HepG2 (cell line): ENCODE measurements around the gene TSNAXIP1. TPM values are rescaled to one million over a fixed set of nuclear protein-coding genes. Genes with fewer than 3 reads are reported as not detected.

Experiments
- ADNP ChIP-seq: sonication (generic); formaldehyde crosslinking; IDR thresholded peaks from 2 replicates; pipeline ENCODE4 v1.4.0; 2020; ENCODE audit warnings: missing genetic modification reagents
- ATF6 ChIP-seq: sonication (generic); formaldehyde crosslinking; conservative IDR thresholded peaks from 2 replicates; pipeline ENCODE4 v1.4.0; 2020; ENCODE audit warnings: missing genetic modification reagents
- ATM ChIP-seq: fragments of 450-650 bp; IDR thresholded peaks from 2 replicates; pipeline ENCODE4 v1.7.1; 2017; ENCODE audit warnings: mild to moderate bottlenecking, borderline replicate concordance
- CEBPZ ChIP-seq: IDR thresholded peaks from 2 replicates; pipeline ENCODE4 v1.6.1; 2012; ENCODE audit warnings: low read length, improper control_type of control experiment
- FLYWCH1 ChIP-seq: sonication (generic); formaldehyde crosslinking; IDR thresholded peaks from 2 replicates; pipeline ENCODE4 v1.8.1; 2023; ENCODE audit warnings: mild to moderate bottlenecking, missing genetic modification reagents
- JUNB ChIP-seq: sonication (generic); formaldehyde crosslinking; IDR thresholded peaks from 2 replicates; pipeline ENCODE4 v1.8.0; 2022; ENCODE audit warnings: missing genetic modification reagents, mild to moderate bottlenecking, borderline replicate concordance
- NFYB ChIP-seq: sonication (generic); formaldehyde crosslinking; IDR thresholded peaks from 2 replicates; pipeline ENCODE4 v1.4.0; 2020; ENCODE audit warnings: missing genetic modification reagents
- NR2F1 ChIP-seq, 2 experiments: fragments of 450-650 bp in 1 of 2; formaldehyde crosslinking in 1 of 2; IDR thresholded peaks; 2 replicates each; pipeline versions ENCODE4 v1.5.0 to v1.6.1; 2016 to 2020; ENCODE audit warnings: mild to moderate bottlenecking in 1 of 2, missing compliant biosample characterization in 1 of 2, missing genetic modification reagents in 1 of 2, moderate library complexity in 1 of 2
- NRL ChIP-seq: sonication (generic); formaldehyde crosslinking; IDR thresholded peaks from 2 replicates; pipeline ENCODE4 v1.5.0; 2020; ENCODE audit warnings: missing genetic modification reagents, mild to moderate bottlenecking, moderate library complexity, borderline replicate concordance
- PRPF4 ChIP-seq: fragments of 200-400 bp; formaldehyde crosslinking; IDR thresholded peaks from 2 replicates; pipeline ENCODE4 v1.6.1; 2016; ENCODE audit warnings: low read length, low read depth; ENCODE audit not compliant: poor library complexity, severe bottlenecking
- RCOR2 ChIP-seq: IDR thresholded peaks from 2 replicates; pipeline ENCODE4 v1.6.1; 2016; ENCODE audit warnings: missing biosample characterization, missing genetic modification reagents
- RFX3 ChIP-seq: IDR thresholded peaks from 2 replicates; pipeline ENCODE4 v1.6.1; 2016; ENCODE audit warnings: missing biosample characterization, missing genetic modification reagents
- RFX5 ChIP-seq: IDR thresholded peaks from 2 replicates; pipeline ENCODE4 v1.6.1; 2011; ENCODE audit warnings: low read depth, low read length, improper control_type of control experiment
- SRF ChIP-seq: IDR thresholded peaks from 2 replicates; pipeline ENCODE4 v1.6.1; 2011; ENCODE audit warnings: mild to moderate bottlenecking, low read depth, low read length, moderate library complexity
- THAP11 ChIP-seq: IDR thresholded peaks from 2 replicates; pipeline ENCODE4 v1.6.1; 2016; ENCODE audit warnings: missing biosample characterization, missing genetic modification reagents
- ZNF274 ChIP-seq: sonication (generic); formaldehyde crosslinking; IDR thresholded peaks from 2 replicates; pipeline ENCODE4 v1.5.1; 2020; ENCODE audit warnings: mild to moderate bottlenecking, missing genetic modification reagents
- ZNF335 ChIP-seq: sonication (generic); formaldehyde crosslinking; IDR thresholded peaks from 2 replicates; pipeline ENCODE4 v1.4.0; 2020; ENCODE audit warnings: missing genetic modification reagents
- ZNF382 ChIP-seq: sonication (generic); formaldehyde crosslinking; IDR thresholded peaks from 2 replicates; pipeline ENCODE4 v1.5.0; 2020; ENCODE audit warnings: missing genetic modification reagents, mild to moderate bottlenecking, borderline replicate concordance
- ZNF598 ChIP-seq: sonication (generic); formaldehyde crosslinking; IDR thresholded peaks from 2 replicates; pipeline ENCODE4 v1.5.1; 2020; ENCODE audit warnings: mild to moderate bottlenecking, missing genetic modification reagents, borderline replicate concordance
- ZNF660 ChIP-seq: sonication (generic); formaldehyde crosslinking; IDR thresholded peaks from 2 replicates; pipeline ENCODE4 v1.5.1; 2020; ENCODE audit warnings: mild to moderate bottlenecking, low read depth, missing genetic modification reagents, borderline replicate concordance
- ZNF687 ChIP-seq: sonication (generic); formaldehyde crosslinking; IDR thresholded peaks from 2 replicates; pipeline ENCODE4 v1.5.1; 2020; ENCODE audit warnings: mild to moderate bottlenecking, missing genetic modification reagents, moderate library complexity
- ZNF7 ChIP-seq: IDR thresholded peaks from 2 replicates; pipeline ENCODE4 v1.6.1; 2016; ENCODE audit warnings: missing biosample characterization, missing genetic modification reagents
- polyA plus RNA-seq, 8 experiments: library from polyadenylated mRNA; depleted of rRNA in 3 of 8; stranded (reverse) in 7 of 8; unstranded in 1 of 8; fragments of >200 nt; fragmentation: Illumina TruSeq in 4 of 8; extraction: Trizol in 4 of 8; gene quantifications; 2 replicates each; pipeline versions ENCODE4 v1.2.1 to v1.2.3, GENCODE V29; 2011 to 2016; ENCODE audit warnings: low read depth in 4 of 8, missing spikeins in 1 of 8, mixed read lengths in 1 of 8; ENCODE audit not compliant: insufficient read depth in 1 of 8
- total RNA-seq, 5 experiments: library from RNA; depleted of rRNA; stranded (reverse); fragments of >200 nt; fragmentation: Illumina TruSeq; extraction: Trizol; gene quantifications; 2 replicates each; pipeline ENCODE4 v1.2.3, GENCODE V29; 2016; ENCODE audit warnings: low read depth in 1 of 5

Gene TSNAXIP1
- total and polyA plus RNA-seq, 2 of the 13 experiments (the other 11 are each of a cell fraction or from before 2014, with no cell fraction given), result 0.37 to 0.86 TPM

- TF ChIP-seq CEBPZ, result no peak
- TF ChIP-seq ATM, result no peak
- no peak for TF ChIP-seq JUNB (CRISPR knock-in tag)
- TF ChIP-seq ZNF382 (CRISPR knock-in tag), result no peak
- no peak for TF ChIP-seq FLYWCH1 (CRISPR knock-in tag)
- no peak for TF ChIP-seq PRPF4
- peak; percentile 97 for TF ChIP-seq THAP11 (CRISPR knock-in tag)
- no peak; the same call in 1 of the 2 replicates for TF ChIP-seq NFYB (CRISPR knock-in tag)
- no peak for TF ChIP-seq RFX3 (CRISPR knock-in tag)
- 0 out of 2 replicates have a peak, but pooled peaks have one; percentile 57 for TF ChIP-seq SRF
- TF ChIP-seq NRL, result peak; percentile 57; the same call in 1 of the 2 replicates
- no peak for TF ChIP-seq ZNF7 (CRISPR knock-in tag)
- TF ChIP-seq ZNF274 (CRISPR knock-in tag), result no peak
- TF ChIP-seq ATF6 (CRISPR knock-in tag), result peak; percentile 92; the same call in 1 of the 2 replicates
- TF ChIP-seq ZNF687 (CRISPR knock-in tag), result peak; percentile 74
- TF ChIP-seq NR2F1 (CRISPR knock-in tag; IDR thresholded peaks at IDR 0.05), result no peak
- TF ChIP-seq ZNF660 (CRISPR knock-in tag), result no peak
- no peak for TF ChIP-seq RCOR2 (CRISPR knock-in tag)
- peak; percentile 51 for TF ChIP-seq ZNF335
- peak; percentile 98 for TF ChIP-seq ZNF598 (CRISPR knock-in tag)
- TF ChIP-seq RFX5, result no peak
- TF ChIP-seq ADNP, result no peak
Observed at GRCh38 chr16:67841816-67842508, 35.3 kb downstream of the TSNAXIP1 start, which contains the start of gene THAP11 (continued).
